Heart left ventricle (tissue), 16 donors: ENCODE measurements around the gene EID1. TPM values are rescaled to one million over a fixed set of nuclear protein-coding genes. Genes with fewer than 3 reads are reported as not detected.
"Not testable (repeated sequence)": the region's sequence is repeated elsewhere in the genome, so short reads cannot be mapped to it uniquely, and the experiment has no call there.

Experiments used
- ATAC-seq, 4 donors: fragments of 200-7000 bp; cut with Tn5 transposase; one replicate each; pipeline ENCODE4 v1.9.1; 2020 to 2022; ENCODE audit warnings: moderate library complexity in 4 of 4, mild to moderate bottlenecking in 3 of 4, moderate number of reproducible peaks in 1 of 4
- DNase-seq, 5 donors: peaks; one replicate each; pipeline ENCODE4 v3.0.0-alpha.2; 2020
- H3K27ac ChIP-seq, 12 donors: fragments of 200-600 bp; sonication (generic) in 4 of 12; one replicate each; pipeline versions ENCODE4 v1.5.0 to v1.8.0; 2016 to 2022; ENCODE audit warnings: mild to moderate bottlenecking in 2 of 12
- H3K27me3 ChIP-seq, 9 donors: fragments of 200-600 bp; sonication (generic) in 2 of 9; one replicate each; pipeline versions ENCODE4 v1.5.1 to v1.8.0; 2016 to 2022; ENCODE audit warnings: mild to moderate bottlenecking in 3 of 9
- H3K36me3 ChIP-seq, 9 donors: fragments of 200-600 bp; sonication (generic) in 2 of 9; one replicate each; pipeline versions ENCODE4 v1.5.0 to v1.8.0; 2018 to 2022; ENCODE audit warnings: mild to moderate bottlenecking in 2 of 9
- H3K4me1 ChIP-seq, 12 donors: fragments of 200-600 bp; sonication (generic) in 4 of 12; one replicate each; pipeline versions ENCODE4 v1.5.0 to v1.8.0; 2016 to 2022; ENCODE audit warnings: mild to moderate bottlenecking in 3 of 12
- H3K4me3 ChIP-seq, 12 donors: fragments of 200-600 bp; sonication (generic) in 4 of 12; one replicate each; pipeline versions ENCODE4 v1.5.0 to v1.8.0; 2017 to 2022; ENCODE audit warnings: mild to moderate bottlenecking in 9 of 12, moderate library complexity in 4 of 12
- H3K9me3 ChIP-seq, 12 donors: fragments of 200-600 bp; sonication (generic) in 4 of 12; one replicate each; pipeline versions ENCODE4 v1.5.0 to v1.8.0; 2016 to 2022; ENCODE audit warnings: mild to moderate bottlenecking in 1 of 12
- CTCF ChIP-seq, 12 donors: fragments of 200-600 bp; sonication (generic) in 4 of 12; IDR thresholded peaks; one replicate each; pipeline versions ENCODE4 v1.5.0 to v1.8.0; 2018 to 2022; ENCODE audit warnings: antibody characterized with exemption in 12 of 12, mild to moderate bottlenecking in 5 of 12
- POLR2A ChIP-seq, 2 donors: fragments of 450-650 bp; IDR thresholded peaks; one replicate each; pipeline ENCODE4 v1.6.1; 2017; ENCODE audit warnings: antibody characterized with exemption in 2 of 2, mild to moderate bottlenecking in 2 of 2, moderate library complexity in 2 of 2
- WGBS, 4 donors: extraction: QIAGEN DNeasy Blood & Tissue Kit in 2 of 4; methylation state at CpG; one replicate each; pipeline versions ENCODE4 v1.1.5 to v1.1.7; 2013 to 2018; 5-methylcytosine and 5-hydroxymethylcytosine counted together
- intact Hi-C, 10 donors: fragments of 100-400 bp; cut with DNase I; formaldehyde crosslinking; loops; one replicate each; pipeline versions ENCODE4 v1.11.1 to v1.14.2; 2022
- polyA plus RNA-seq, 2 donors: library from polyadenylated mRNA; stranded (reverse); fragments of 200-250 nt; gene quantifications; one replicate each; pipeline ENCODE4 v1.2.3, GENCODE V29; 2013
- total RNA-seq, 9 donors: library from RNA; depleted of rRNA in 2 of 9; stranded (reverse); fragments of >200 nt in 2 of 9; fragmentation: NEBNext Ultra II Directional in 3 of 9; extraction: Animal tissue kit (Norgen Biotek cat#: 25700) in 3 of 9; gene quantifications; one replicate each; pipeline versions ENCODE4 v1.1.0 to v1.2.4, GENCODE V29; 2016 to 2023
- donor health status: ischemic (EF 13 %, LVEDD 7.1; RV severe dilation, severe dysfunction).
- donor health status: healthy with polysubstance abuse.
- donor health status: DM: no; HTN: yes; CAD: no.
- donor health status: DM: no; HTN: no; CAD: no.
- donor health status: ischemic (EF 25% LVEDD 6.9; RV normal size, moderate dysfunction).
- donor health status: ischemic (EF 25% LVEDD 5.7; RV mildly dilated, moderate dysfunction).
- donor health status: healthy.
- donor health status: DM: yes; HTN: yes; CAD: no.
- donor health status: ischemic (EF 35%, LVEDD 5.7; RV mildly dilated, moderate dysfunction).
- donor health status: nonischemic (EF 11% LVEDD 7.7; RV severe dilation, severe dysfunction).
- donor health status: DM: yes; HTN: yes; CAD: no.
- donor health status: PGD.
- donor health status: ischemic (EF 29% LVEDD 5.4; RV normal size, mild dysfunction).
- donor health status: nonischemic (EF 23%, LVEDD 6.1; RV moderate dilation, normal function).

EID1 gene
- total and polyA plus RNA-seq, 11 donors: 161 to 393 (median 223) TPM

- Histone ChIP-seq H3K4me3 (no peak overlapping the region), H3K9me3 (no peaks in the 10 kb centered on the region), H3K27me3 (no peaks in the 10 kb centered on the region), H3K4me1 (no peaks in the 10 kb centered on the region), H3K27ac (no peak overlapping the region), H3K36me3 (no peaks in the 10 kb centered on the region)
- ATAC-seq (no peak), DNase-seq (no peak)
- intact Hi-C loops: no loop called here
- TF ChIP-seq POLR2A (IDR thresholded peaks at IDR 0.05): no peak
- TF ChIP-seq CTCF (IDR thresholded peaks at IDR 0.05): no peak
Measured at GRCh38 chr15:48905216-48905615, 27.3 kb downstream of the EID1 start.

- intact Hi-C loops: no loop called here
- Histone ChIP-seq H3K4me3 (no peak overlapping the region), H3K36me3 (no peaks in the 10 kb centered on the region), H3K9me3 (no peaks in the 10 kb centered on the region), H3K4me1 (no peaks in the 10 kb centered on the region), H3K27ac (no peak overlapping the region), H3K27me3 (no peaks in the 10 kb centered on the region)
- TF ChIP-seq POLR2A (IDR thresholded peaks at IDR 0.05): no peak
- TF ChIP-seq CTCF (IDR thresholded peaks at IDR 0.05): no peak
- 48 to 66% (median 65%) methylated on average over 1 of the region's 1 CpG for WGBS, 4 donors
- DNase-seq (no peak), ATAC-seq (no peak)
Measured at GRCh38 chr15:48905847-48906246, 27.9 kb downstream of the EID1 start.

GRCh38 chr15:48909313-48909712, 31.4 kb downstream of the EID1 start:
- intact Hi-C loops, H3K9me3 ChIP-seq, DNase-seq, H3K27me3 ChIP-seq, H3K27ac ChIP-seq, H3K4me1 ChIP-seq, H3K4me3 ChIP-seq, H3K36me3 ChIP-seq, ATAC-seq: not testable (repeated sequence)
- 66 to 73% (median 71%) methylated on average over 2 of the region's 2 CpGs for WGBS, 4 donors

GRCh38 chr15:48910554-48910953, 32.6 kb downstream of the EID1 start:
- H3K4me3 ChIP-seq, ATAC-seq, H3K36me3 ChIP-seq, H3K4me1 ChIP-seq, intact Hi-C loops, H3K9me3 ChIP-seq, DNase-seq, H3K27ac ChIP-seq, H3K27me3 ChIP-seq: not testable (repeated sequence)
- 76 to 84% (median 78%) methylated on average over 2 of the region's 2 CpGs for WGBS, 4 donors

- Histone ChIP-seq H3K27ac (no peak overlapping the region), H3K36me3 (no peaks in the 10 kb centered on the region), H3K9me3 (peaks cover 0 to 3% (median 0%) of the 10 kb centered on the region in 12 donors), H3K27me3 (no peaks in the 10 kb centered on the region), H3K4me3 (no peak overlapping the region), H3K4me1 (no peaks in the 10 kb centered on the region)
- intact Hi-C loops: no loop called here
- 89 to 97% (median 90%) methylated on average over 3 to 4 of the region's 4 CpGs for WGBS, 4 donors
- no peak for TF ChIP-seq CTCF (IDR thresholded peaks at IDR 0.05)
- no peak for TF ChIP-seq POLR2A (IDR thresholded peaks at IDR 0.05)
- DNase-seq (no peak), ATAC-seq (no peak)
Measured at GRCh38 chr15:48913141-48913540, 35.2 kb downstream of the EID1 start.
